ENCODE data around the gene TNIP2.

- TF ChIP-seq CTCF (conservative IDR thresholded peaks at IDR 0.05; ENCODE audit: low read length) (no peak), EZH2phosphoT487 (IDR thresholded peaks at IDR 0.05; ENCODE audit: borderline replicate concordance, low read depth, low read length) (no peak)
Observed at GRCh38 chr4:2750719-2751605, 5.2 kb downstream of the TNIP2 start.
